Measurements from ENCODE around the gene ZBTB5.
"Not testable (repeated sequence)": the region's sequence is repeated elsewhere in the genome, so short reads cannot be mapped to it uniquely, and the experiment has no call there.

ZBTB5 gene

GRCh38 chr9:37399336-37399735, 65.9 kb downstream of the ZBTB5 start:
- DNase-seq, result no peak

GRCh38 chr9:37398464-37399025, 66.7 kb downstream of the ZBTB5 start:
- no peak for DNase-seq

- not testable (repeated sequence) for DNase-seq
Observed at GRCh38 chr9:37397948-37398347, 67.3 kb downstream of the ZBTB5 start.

GRCh38 chr9:37395663-37396062, 69.6 kb downstream of the ZBTB5 start:
- no peak for DNase-seq

GRCh38 chr9:37395229-37395628, 70.0 kb downstream of the ZBTB5 start:
- no peak for DNase-seq

GRCh38 chr9:37392272-37392671, 73.0 kb downstream of the ZBTB5 start:
- DNase-seq, result no peak

GRCh38 chr9:37390759-37391158, 74.5 kb downstream of the ZBTB5 start:
- DNase-seq, result no peak

All from activated CD4-positive, CD25-positive, alpha-beta regulatory T cell (primary cell).